HEK293 (cell line): Measurements from ENCODE around the gene DOP1B.
"Not testable (repeated sequence)": the region's sequence is repeated elsewhere in the genome, so short reads cannot be mapped to it uniquely, and the experiment has no call there.

ENCODE experiments used
- CTCF ChIA-PET: fragments of 350-600 bp; formaldehyde crosslinking; extraction: SDS; loops from one replicate; lab custom pipeline; 2021; ENCODE audit warnings: antibody characterized with exemption; lab: Yijun Ruan, JAX
- POLR2A ChIA-PET: fragments of 300-600 bp; formaldehyde crosslinking; extraction: SDS; loops from one replicate; lab custom pipeline; 2020; ENCODE audit warnings: antibody characterized with exemption, inconsistent platforms; lab: Yijun Ruan, JAX
- H3K27ac ChIP-seq: fragments of 200-500 bp; sonication (Bioruptor generic); 2 replicates; pipeline ENCODE4 v1.5.1; 2014; ENCODE audit warnings: low read depth, low read length, control low read depth, inconsistent platforms; ENCODE audit errors: extremely low read depth
- H3K36me3 ChIP-seq, 2 experiments: fragments of 200-500 bp in 1 of 2; sonication (Bioruptor generic) in 1 of 2; 1 replicate in 1 of 2; 2 replicates in 1 of 2; pipeline ENCODE4 v1.5.1; 2014 to 2017; ENCODE audit warnings: inconsistent platforms in 2 of 2, low read length in 2 of 2; ENCODE audit not compliant: control insufficient read depth in 2 of 2, insufficient read depth in 1 of 2
- H3K4me1 ChIP-seq: fragments of 200-500 bp; sonication (Bioruptor generic); 2 replicates; pipeline ENCODE4 v1.5.1; 2014; ENCODE audit warnings: mild to moderate bottlenecking, low read length, inconsistent platforms; ENCODE audit not compliant: control insufficient read depth, insufficient read depth
- H3K4me3 ChIP-seq: 2 replicates; pipeline ENCODE4 v1.5.1; 2011; ENCODE audit warnings: low read depth, mild to moderate bottlenecking, control low read depth, low read length, moderate library complexity
- H3K9me3 ChIP-seq: fragments of 200-500 bp; sonication (Bioruptor generic); 2 replicates; pipeline ENCODE4 v1.5.1; 2014; ENCODE audit warnings: low read depth, low read length, inconsistent platforms; ENCODE audit not compliant: control insufficient read depth, insufficient read depth
- CTCF ChIP-seq: fragments of 450-650 bp; formaldehyde crosslinking; IDR thresholded peaks from 2 replicates; pipeline ENCODE4 v1.5.1; 2016; ENCODE audit warnings: missing biosample characterization, missing genetic modification characterization
- EGR2 ChIP-seq: fragments of 450-650 bp; formaldehyde crosslinking; IDR thresholded peaks from 2 replicates; pipeline ENCODE4 v1.5.1; 2016; ENCODE audit warnings: low read depth, missing biosample characterization, missing genetic modification characterization
- GLIS1 ChIP-seq: fragments of 450-650 bp; formaldehyde crosslinking; IDR thresholded peaks from 2 replicates; pipeline ENCODE4 v1.5.1; 2016; ENCODE audit warnings: missing biosample characterization, missing genetic modification characterization
- SCRT2 ChIP-seq: fragments of 450-650 bp; formaldehyde crosslinking; IDR thresholded peaks from 2 replicates; pipeline ENCODE4 v1.5.1; 2016; ENCODE audit warnings: missing biosample characterization, missing genetic modification characterization
- SP3 ChIP-seq: fragments of 450-650 bp; formaldehyde crosslinking; IDR thresholded peaks from 2 replicates; pipeline ENCODE4 v1.5.1; 2016; ENCODE audit warnings: missing biosample characterization, missing genetic modification characterization
- ZBTB17 ChIP-seq: fragments of 450-650 bp; formaldehyde crosslinking; IDR thresholded peaks from 2 replicates; pipeline ENCODE4 v1.5.1; 2016; ENCODE audit warnings: missing biosample characterization, missing genetic modification characterization
- ZBTB20 ChIP-seq: fragments of 450-650 bp; formaldehyde crosslinking; IDR thresholded peaks from 2 replicates; pipeline ENCODE4 v1.5.1; 2016; ENCODE audit warnings: missing biosample characterization, missing genetic modification characterization
- ZBTB26 ChIP-seq: fragments of 450-650 bp; formaldehyde crosslinking; optimal IDR thresholded peaks from 2 replicates; pipeline ENCODE3; 2016; ENCODE audit warnings: missing biosample characterization, mild to moderate bottlenecking, missing genetic modification characterization
- ZFHX2 ChIP-seq: fragments of 450-650 bp; formaldehyde crosslinking; conservative IDR thresholded peaks from 2 replicates; pipeline ENCODE4 v1.5.1; 2016; ENCODE audit warnings: missing biosample characterization, missing genetic modification characterization
- ZIC2 ChIP-seq: fragments of 450-650 bp; formaldehyde crosslinking; IDR thresholded peaks from 2 replicates; pipeline ENCODE4 v1.5.1; 2016; ENCODE audit warnings: missing biosample characterization, missing genetic modification characterization
- ZNF335 ChIP-seq: fragments of 450-650 bp; formaldehyde crosslinking; conservative IDR thresholded peaks from 2 replicates; pipeline ENCODE4 v1.5.1; 2016; ENCODE audit warnings: missing biosample characterization, missing genetic modification characterization
- ZNF341 ChIP-seq: fragments of 450-650 bp; formaldehyde crosslinking; IDR thresholded peaks from 2 replicates; pipeline ENCODE4; 2016; ENCODE audit warnings: low read depth, missing biosample characterization, missing genetic modification characterization
- ZNF394 ChIP-seq: fragments of 450-650 bp; formaldehyde crosslinking; IDR thresholded peaks from 2 replicates; pipeline ENCODE4 v1.5.1; 2016; ENCODE audit warnings: missing biosample characterization, missing genetic modification characterization, mild to moderate bottlenecking, moderate library complexity, borderline replicate concordance
- ZNF398 ChIP-seq: fragments of 450-650 bp; formaldehyde crosslinking; IDR thresholded peaks from 2 replicates; pipeline ENCODE4 v1.5.1; 2017; ENCODE audit warnings: missing biosample characterization, missing genetic modification characterization
- ZNF449 ChIP-seq: fragments of 450-650 bp; formaldehyde crosslinking; IDR thresholded peaks from 2 replicates; pipeline ENCODE4 v1.5.1; 2017; ENCODE audit warnings: missing biosample characterization, mild to moderate bottlenecking, missing genetic modification characterization, moderate library complexity
- ZNF600 ChIP-seq: fragments of 450-650 bp; formaldehyde crosslinking; IDR thresholded peaks from 2 replicates; pipeline ENCODE4 v1.5.1; 2016; ENCODE audit warnings: missing biosample characterization, missing genetic modification characterization
- ZNF610 ChIP-seq: fragments of 450-650 bp; formaldehyde crosslinking; IDR thresholded peaks from 2 replicates; pipeline ENCODE4 v1.5.1; 2016; ENCODE audit warnings: missing biosample characterization, missing genetic modification characterization, borderline replicate concordance
- ZSCAN16 ChIP-seq: fragments of 450-650 bp; formaldehyde crosslinking; IDR thresholded peaks from 2 replicates; pipeline ENCODE4 v1.5.1; 2016; ENCODE audit warnings: missing biosample characterization, missing genetic modification characterization
- ZXDB ChIP-seq: fragments of 450-650 bp; formaldehyde crosslinking; IDR thresholded peaks from 2 replicates; pipeline ENCODE4 v1.5.1; 2016; ENCODE audit warnings: missing biosample characterization, missing genetic modification characterization

DOP1B gene

GRCh38 chr21:36130414-36130762 is 26.2 kb upstream of the DOP1B start:
- H3K4me3 ChIP-seq, H3K27ac ChIP-seq, H3K36me3 ChIP-seq, POLR2A ChIA-PET, H3K9me3 ChIP-seq, H3K4me1 ChIP-seq: not testable (repeated sequence)
- TF ChIP-seq EGR2 (tag by site-specific recombination) = 0 out of 2 replicates have a peak, but pooled peaks have one; percentile 30
- TF ChIP-seq ZNF600 = peak; percentile 48; the same call in 1 of the 2 replicates
- TF ChIP-seq ZNF335 (tag by site-specific recombination) = peak; percentile 59
- TF ChIP-seq SCRT2 (tag by site-specific recombination) = peak; percentile 51; the same call in 1 of the 2 replicates
- peak; percentile 43 for TF ChIP-seq ZFHX2 (tag by site-specific recombination)
- peak; percentile 16 for TF ChIP-seq ZBTB26 (tag by site-specific recombination)
- TF ChIP-seq GLIS1 = peak; percentile 26; the same call in 1 of the 2 replicates
- TF ChIP-seq ZNF398 (tag by site-specific recombination) = peak; percentile 76
- TF ChIP-seq ZNF341 (tag by site-specific recombination) = 0 out of 2 replicates have a peak, but pooled peaks have one; percentile 55
- peak; percentile 55; the same call in 1 of the 2 replicates for TF ChIP-seq ZIC2 (tag by site-specific recombination)
- peak; percentile 32; the same call in 1 of the 2 replicates for TF ChIP-seq ZNF610 (tag by site-specific recombination)
- 0 out of 2 replicates have a peak, but pooled peaks have one; percentile 15 for TF ChIP-seq ZXDB
- peak; percentile 45; the same call in 1 of the 2 replicates for TF ChIP-seq ZNF449 (tag by site-specific recombination)
- peak; percentile 56 for TF ChIP-seq SP3 (tag by site-specific recombination)
- TF ChIP-seq ZBTB17 = peak; percentile 31
- peak; percentile 38; the same call in 1 of the 2 replicates for TF ChIP-seq ZBTB20
- peak; percentile 33; the same call in 1 of the 2 replicates for TF ChIP-seq ZNF394 (tag by site-specific recombination)
- CTCF ChIA-PET = interaction anchor here (0.7 to 1.0 kb wide), 2 partner anchors 9 to 15 kb away, joined by 3 to 5 read pairs; no protein-coding TSS in a partner anchor

GRCh38 chr21:36130839-36131238 is 25.8 kb upstream of the DOP1B start:
- H3K9me3 ChIP-seq, POLR2A ChIA-PET, H3K36me3 ChIP-seq, H3K4me1 ChIP-seq, H3K27ac ChIP-seq, H3K4me3 ChIP-seq: not testable (repeated sequence)
- 0 out of 2 replicates have a peak, but pooled peaks have one; percentile 7 for TF ChIP-seq ZNF335 (tag by site-specific recombination)
- CTCF ChIA-PET = interaction anchor here (0.6 to 1.0 kb wide), 3 partner anchors 8 to 15 kb away, joined by 3 to 5 read pairs (median 4); no protein-coding TSS in a partner anchor

- ChIA-PET CTCF (interaction anchor here (1.3 kb wide), 1 partner anchor 8 kb away, joined by 7 read pairs; no protein-coding TSS in a partner anchor), POLR2A (interaction anchor here (0.7 to 1.1 kb wide), 2 partner anchors 24 to 187 kb away, joined by 4 to 6 read pairs; partner anchors contain the start of gene MORC3)
- TF ChIP-seq CTCF (no peak), ZSCAN16 (no peak)
These were observed 23.9 kb upstream of the DOP1B start for GRCh38 chr21:36132696-36133095.

More at GRCh38 chr21:36132696-36133095, 23.9 kb upstream of the DOP1B start:
- Histone ChIP-seq H3K27ac (no peak overlapping the region), H3K9me3 (no peaks in the 10 kb centered on the region), H3K4me3 (no peak overlapping the region), H3K4me1 (peaks cover 7% of the 10 kb centered on the region), H3K36me3 (no peaks in the 10 kb centered on the region)
